WTC11 (cell line): ENCODE results near the gene IFRD1.
"Not testable (repeated sequence)": the region's sequence is repeated elsewhere in the genome, so short reads cannot be mapped to it uniquely, and the experiment has no call there.

Source experiments
- MYBL2 ChIP-seq: sonication (generic); formaldehyde crosslinking; IDR thresholded peaks from 2 replicates; pipeline ENCODE4 v1.8.1; 2023; ENCODE audit warnings: mild to moderate bottlenecking, moderate library complexity, missing genetic modification reagents
- NFE2L1 ChIP-seq: sonication (generic); formaldehyde crosslinking; IDR thresholded peaks from 2 replicates; pipeline ENCODE4 v1.8.1; 2023; ENCODE audit warnings: missing genetic modification reagents
- NR3C1 ChIP-seq: sonication (generic); formaldehyde crosslinking; conservative IDR thresholded peaks from 2 replicates; pipeline ENCODE4 v1.8.1; 2023; ENCODE audit warnings: low read depth, mild to moderate bottlenecking, missing genetic modification reagents
- SP1 ChIP-seq: sonication (generic); formaldehyde crosslinking; conservative IDR thresholded peaks from 2 replicates; pipeline ENCODE4 v1.8.1; 2022; ENCODE audit warnings: missing genetic modification reagents
- TEAD4 ChIP-seq: sonication (generic); formaldehyde crosslinking; IDR thresholded peaks from 2 replicates; pipeline ENCODE4 v1.8.0; 2022; ENCODE audit warnings: mild to moderate bottlenecking, missing genetic modification reagents
- ZNF232 ChIP-seq: sonication (generic); formaldehyde crosslinking; IDR thresholded peaks from 2 replicates; pipeline ENCODE4 v1.8.0; 2022; ENCODE audit warnings: mild to moderate bottlenecking, missing genetic modification reagents
- ZNF416 ChIP-seq: fragments of 250-450 bp; sonication (Bioruptor Pico); IDR thresholded peaks from 2 replicates; pipeline ENCODE4 v1.9.0; 2021; ENCODE audit warnings: mild to moderate bottlenecking, inconsistent platforms
- TF ChIP-seq, protein P1 (sequence below): sonication (generic); formaldehyde crosslinking; IDR thresholded peaks from 2 replicates; pipeline ENCODE4 v1.8.0; 2022; ENCODE audit warnings: mild to moderate bottlenecking, missing genetic modification reagents
- TF ChIP-seq, protein P2 (sequence below): fragments of 200-600 bp; IDR thresholded peaks from 2 replicates; pipeline ENCODE4 v1.8.0; 2022; ENCODE audit warnings: antibody characterized with exemption
- TF ChIP-seq, protein P3 (sequence below): sonication (generic); formaldehyde crosslinking; IDR thresholded peaks from 2 replicates; pipeline ENCODE4 v1.8.1; 2022; ENCODE audit warnings: mild to moderate bottlenecking, missing genetic modification reagents, moderate library complexity, borderline replicate concordance
- TF ChIP-seq, protein P4 (sequence below): sonication (generic); formaldehyde crosslinking; IDR thresholded peaks from 2 replicates; pipeline ENCODE4 v1.8.0; 2022; ENCODE audit warnings: mild to moderate bottlenecking, missing genetic modification reagents
- TF ChIP-seq, protein P5 (sequence below): fragments of 250-450 bp; sonication (Bioruptor Pico); IDR thresholded peaks from 2 replicates; pipeline ENCODE4 v1.9.0; 2021; ENCODE audit warnings: mild to moderate bottlenecking
- TF ChIP-seq, protein P6 (sequence below): sonication (generic); formaldehyde crosslinking; conservative IDR thresholded peaks from 2 replicates; pipeline ENCODE4 v1.8.1; 2022; ENCODE audit warnings: mild to moderate bottlenecking, missing genetic modification reagents
- TF ChIP-seq, protein P7 (sequence below): sonication (generic); formaldehyde crosslinking; IDR thresholded peaks from 2 replicates; pipeline ENCODE4 v1.8.0; 2022; ENCODE audit warnings: mild to moderate bottlenecking, missing genetic modification reagents

DNA sequence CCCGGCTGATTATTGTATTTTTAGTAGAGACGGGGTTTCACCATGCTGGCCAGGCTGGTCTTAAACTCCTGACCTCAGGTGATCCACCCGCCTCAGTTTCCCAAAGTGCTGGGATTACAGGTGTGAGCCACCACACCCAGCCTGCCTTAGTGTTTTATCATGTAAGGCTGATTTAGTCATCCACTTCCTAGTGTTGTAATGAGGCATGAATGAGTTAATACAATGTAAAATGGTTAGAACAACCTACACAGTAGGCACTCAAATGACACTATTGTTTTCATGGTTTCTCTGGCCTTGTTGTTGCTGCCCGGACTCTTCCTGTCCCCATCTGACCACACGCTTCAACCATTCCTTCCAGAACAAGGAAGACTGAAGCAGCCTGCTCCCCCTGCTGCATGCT is 66.2 kb downstream of the IFRD1 start:
- TF ChIP-seq, protein P1, sequence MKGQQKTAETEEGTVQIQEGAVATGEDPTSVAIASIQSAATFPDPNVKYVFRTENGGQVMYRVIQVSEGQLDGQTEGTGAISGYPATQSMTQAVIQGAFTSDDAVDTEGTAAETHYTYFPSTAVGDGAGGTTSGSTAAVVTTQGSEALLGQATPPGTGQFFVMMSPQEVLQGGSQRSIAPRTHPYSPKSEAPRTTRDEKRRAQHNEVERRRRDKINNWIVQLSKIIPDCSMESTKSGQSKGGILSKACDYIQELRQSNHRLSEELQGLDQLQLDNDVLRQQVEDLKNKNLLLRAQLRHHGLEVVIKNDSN (CRISPR knock-in tag) = not testable (repeated sequence)
- TF ChIP-seq NR3C1 (CRISPR knock-in tag); NFE2L1 (CRISPR knock-in tag); TEAD4; MYBL2 (CRISPR knock-in tag); ZNF232 (CRISPR knock-in tag); ZNF416 (CRISPR knock-in tag); SP1: not testable (repeated sequence)
- TF ChIP-seq, protein P2, sequence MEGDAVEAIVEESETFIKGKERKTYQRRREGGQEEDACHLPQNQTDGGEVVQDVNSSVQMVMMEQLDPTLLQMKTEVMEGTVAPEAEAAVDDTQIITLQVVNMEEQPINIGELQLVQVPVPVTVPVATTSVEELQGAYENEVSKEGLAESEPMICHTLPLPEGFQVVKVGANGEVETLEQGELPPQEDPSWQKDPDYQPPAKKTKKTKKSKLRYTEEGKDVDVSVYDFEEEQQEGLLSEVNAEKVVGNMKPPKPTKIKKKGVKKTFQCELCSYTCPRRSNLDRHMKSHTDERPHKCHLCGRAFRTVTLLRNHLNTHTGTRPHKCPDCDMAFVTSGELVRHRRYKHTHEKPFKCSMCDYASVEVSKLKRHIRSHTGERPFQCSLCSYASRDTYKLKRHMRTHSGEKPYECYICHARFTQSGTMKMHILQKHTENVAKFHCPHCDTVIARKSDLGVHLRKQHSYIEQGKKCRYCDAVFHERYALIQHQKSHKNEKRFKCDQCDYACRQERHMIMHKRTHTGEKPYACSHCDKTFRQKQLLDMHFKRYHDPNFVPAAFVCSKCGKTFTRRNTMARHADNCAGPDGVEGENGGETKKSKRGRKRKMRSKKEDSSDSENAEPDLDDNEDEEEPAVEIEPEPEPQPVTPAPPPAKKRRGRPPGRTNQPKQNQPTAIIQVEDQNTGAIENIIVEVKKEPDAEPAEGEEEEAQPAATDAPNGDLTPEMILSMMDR = not testable (repeated sequence)
- TF ChIP-seq, protein P3, sequence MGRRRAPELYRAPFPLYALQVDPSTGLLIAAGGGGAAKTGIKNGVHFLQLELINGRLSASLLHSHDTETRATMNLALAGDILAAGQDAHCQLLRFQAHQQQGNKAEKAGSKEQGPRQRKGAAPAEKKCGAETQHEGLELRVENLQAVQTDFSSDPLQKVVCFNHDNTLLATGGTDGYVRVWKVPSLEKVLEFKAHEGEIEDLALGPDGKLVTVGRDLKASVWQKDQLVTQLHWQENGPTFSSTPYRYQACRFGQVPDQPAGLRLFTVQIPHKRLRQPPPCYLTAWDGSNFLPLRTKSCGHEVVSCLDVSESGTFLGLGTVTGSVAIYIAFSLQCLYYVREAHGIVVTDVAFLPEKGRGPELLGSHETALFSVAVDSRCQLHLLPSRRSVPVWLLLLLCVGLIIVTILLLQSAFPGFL (CRISPR knock-in tag) = not testable (repeated sequence)
- TF ChIP-seq, protein P4, sequence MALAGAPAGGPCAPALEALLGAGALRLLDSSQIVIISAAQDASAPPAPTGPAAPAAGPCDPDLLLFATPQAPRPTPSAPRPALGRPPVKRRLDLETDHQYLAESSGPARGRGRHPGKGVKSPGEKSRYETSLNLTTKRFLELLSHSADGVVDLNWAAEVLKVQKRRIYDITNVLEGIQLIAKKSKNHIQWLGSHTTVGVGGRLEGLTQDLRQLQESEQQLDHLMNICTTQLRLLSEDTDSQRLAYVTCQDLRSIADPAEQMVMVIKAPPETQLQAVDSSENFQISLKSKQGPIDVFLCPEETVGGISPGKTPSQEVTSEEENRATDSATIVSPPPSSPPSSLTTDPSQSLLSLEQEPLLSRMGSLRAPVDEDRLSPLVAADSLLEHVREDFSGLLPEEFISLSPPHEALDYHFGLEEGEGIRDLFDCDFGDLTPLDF (CRISPR knock-in tag) = not testable (repeated sequence)
- TF ChIP-seq, protein P5, sequence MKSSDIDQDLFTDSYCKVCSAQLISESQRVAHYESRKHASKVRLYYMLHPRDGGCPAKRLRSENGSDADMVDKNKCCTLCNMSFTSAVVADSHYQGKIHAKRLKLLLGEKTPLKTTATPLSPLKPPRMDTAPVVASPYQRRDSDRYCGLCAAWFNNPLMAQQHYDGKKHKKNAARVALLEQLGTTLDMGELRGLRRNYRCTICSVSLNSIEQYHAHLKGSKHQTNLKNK (CRISPR knock-in tag) = not testable (repeated sequence)
- TF ChIP-seq, protein P6, sequence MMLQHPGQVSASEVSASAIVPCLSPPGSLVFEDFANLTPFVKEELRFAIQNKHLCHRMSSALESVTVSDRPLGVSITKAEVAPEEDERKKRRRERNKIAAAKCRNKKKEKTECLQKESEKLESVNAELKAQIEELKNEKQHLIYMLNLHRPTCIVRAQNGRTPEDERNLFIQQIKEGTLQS (CRISPR knock-in tag) = not testable (repeated sequence)
- TF ChIP-seq, protein P7, sequence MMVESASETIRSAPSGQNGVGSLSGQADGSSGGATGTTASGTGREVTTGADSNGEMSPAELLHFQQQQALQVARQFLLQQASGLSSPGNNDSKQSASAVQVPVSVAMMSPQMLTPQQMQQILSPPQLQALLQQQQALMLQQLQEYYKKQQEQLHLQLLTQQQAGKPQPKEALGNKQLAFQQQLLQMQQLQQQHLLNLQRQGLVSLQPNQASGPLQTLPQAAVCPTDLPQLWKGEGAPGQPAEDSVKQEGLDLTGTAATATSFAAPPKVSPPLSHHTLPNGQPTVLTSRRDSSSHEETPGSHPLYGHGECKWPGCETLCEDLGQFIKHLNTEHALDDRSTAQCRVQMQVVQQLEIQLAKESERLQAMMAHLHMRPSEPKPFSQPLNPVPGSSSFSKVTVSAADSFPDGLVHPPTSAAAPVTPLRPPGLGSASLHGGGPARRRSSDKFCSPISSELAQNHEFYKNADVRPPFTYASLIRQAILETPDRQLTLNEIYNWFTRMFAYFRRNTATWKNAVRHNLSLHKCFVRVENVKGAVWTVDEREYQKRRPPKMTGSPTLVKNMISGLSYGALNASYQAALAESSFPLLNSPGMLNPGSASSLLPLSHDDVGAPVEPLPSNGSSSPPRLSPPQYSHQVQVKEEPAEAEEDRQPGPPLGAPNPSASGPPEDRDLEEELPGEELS (CRISPR knock-in tag) = not testable (repeated sequence)
